ENCODE measurements around the gene RHOB. TPM values are rescaled to one million over a fixed set of nuclear protein-coding genes. Genes with fewer than 3 reads are reported as not detected.
A peak's percentile ranks its signal among the peaks of the same experiment; 100 is the strongest.

RHOB gene
- total and polyA plus RNA-seq, 2 of the 13 experiments (the other 11 are each of a cell fraction or from before 2014, with no cell fraction given): 192 to 268 TPM

GRCh38 chr2:20446255-20446916, 488 bp upstream of the RHOB start (continued):
- TF ChIP-seq SMAD1 (CRISPR knock-in tag; IDR thresholded peaks at IDR 0.05; ENCODE audit: borderline replicate concordance, low read depth) (no peak), PREB (CRISPR knock-in tag; IDR thresholded peaks at IDR 0.05) (no peak), TRIM24 (CRISPR knock-in tag; IDR thresholded peaks at IDR 0.05) (no peak), PATZ1 (CRISPR knock-in tag; IDR thresholded peaks at IDR 0.05) (no peak), ZBTB39 (CRISPR knock-in tag; IDR thresholded peaks at IDR 0.05) (no peak), THYN1 (CRISPR knock-in tag; IDR thresholded peaks at IDR 0.05; ENCODE audit: borderline replicate concordance, low read depth) (no peak), ZBTB46 (CRISPR knock-in tag; IDR thresholded peaks at IDR 0.05; ENCODE audit: borderline replicate concordance) (no peak), RAD21 (CRISPR knock-in tag; IDR thresholded peaks at IDR 0.05) (no peak), CEBPB (IDR thresholded peaks at IDR 0.05; ENCODE audit: borderline replicate concordance, low read depth, low read length) (no peak), ARID3A (IDR thresholded peaks at IDR 0.05; ENCODE audit: low read depth, low read length) (no peak), RFXAP (CRISPR knock-in tag; IDR thresholded peaks at IDR 0.05; ENCODE audit: borderline replicate concordance) (no peak), ZNF501 (CRISPR knock-in tag; IDR thresholded peaks at IDR 0.05) (peak; percentile 94; the same call in 1 of the 2 replicates), ZNF33A (CRISPR knock-in tag; IDR thresholded peaks at IDR 0.05; ENCODE audit: borderline replicate concordance) (no peak), ZNF224 (CRISPR knock-in tag; IDR thresholded peaks at IDR 0.05) (peak; percentile 92; the same call in 1 of the 2 replicates), ZNF207 (IDR thresholded peaks at IDR 0.05; ENCODE audit: borderline replicate concordance) (no peak), KAT2B (IDR thresholded peaks at IDR 0.05; ENCODE audit: borderline replicate concordance, low read depth, low read length) (no peak), BCL3 (CRISPR knock-in tag; IDR thresholded peaks at IDR 0.05) (no peak), SALL2 (CRISPR knock-in tag; IDR thresholded peaks at IDR 0.05) (no peak), KLF13 (CRISPR knock-in tag; IDR thresholded peaks at IDR 0.05) (no peak)
